Activated naive CD4-positive, alpha-beta T cell treated with Interleukin-2 at 50 U/mL for 16 hours (primary cell): ENCODE measurements around the gene EMB.
"Not testable (repeated sequence)": the region's sequence is repeated elsewhere in the genome, so short reads cannot be mapped to it uniquely, and the experiment has no call there.

ENCODE experiments used
- DNase-seq: peaks from one replicate; pipeline ENCODE4 v3.0.0-alpha.2; 2020

EMB gene

GRCh38 chr5:50421184-50421950 lies 19.7 kb downstream of the EMB start:
- not testable (repeated sequence) for DNase-seq

DNA sequence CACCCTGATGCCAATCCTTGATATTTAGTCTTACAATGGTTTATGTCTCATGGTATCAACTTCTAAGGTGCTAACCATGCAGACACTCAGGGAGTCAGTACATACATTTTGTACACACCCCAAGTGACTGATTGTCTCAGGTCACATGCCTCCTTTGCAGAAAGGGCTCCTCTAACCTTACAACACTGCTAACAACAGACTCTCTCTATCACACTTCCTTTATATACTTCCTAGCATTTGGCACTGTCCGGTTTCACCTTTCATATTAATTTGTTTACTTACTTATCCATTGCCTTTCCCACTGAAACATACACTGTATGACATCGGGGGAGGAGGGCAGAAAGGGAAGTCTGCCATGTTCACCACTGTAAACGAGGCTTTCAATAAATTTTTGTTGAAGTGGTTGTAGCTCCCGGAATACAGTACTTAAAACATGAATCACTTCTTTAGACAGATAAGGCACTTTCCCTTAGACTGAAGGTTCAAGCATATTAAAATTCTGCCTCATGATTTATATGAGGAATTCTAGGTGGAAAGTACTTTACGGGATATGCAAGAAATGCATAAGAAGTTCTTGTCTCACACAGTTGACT lies 20.6 kb downstream of the EMB start:
- no peak for DNase-seq

GRCh38 chr5:50419656-50420055 lies 21.4 kb downstream of the EMB start:
- DNase-seq, result not testable (repeated sequence)

DNA sequence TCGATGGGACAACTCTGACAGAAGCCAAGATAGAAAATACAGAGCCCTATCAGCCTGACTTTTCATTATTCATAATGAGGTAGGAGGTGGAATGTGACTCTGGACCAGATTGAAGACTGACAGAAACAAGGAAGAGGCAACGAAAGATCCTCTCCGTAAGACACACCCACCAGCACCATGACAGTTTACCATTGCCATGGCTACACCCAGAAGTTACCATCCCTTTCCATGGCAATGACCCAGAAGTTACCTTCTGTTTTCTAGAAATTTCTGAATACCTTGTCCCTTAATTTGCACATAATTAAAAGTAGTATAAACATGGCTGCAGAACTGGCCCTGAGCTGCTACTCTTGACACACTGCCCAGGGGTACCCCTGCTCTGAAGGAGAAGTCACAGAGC lies 24.5 kb downstream of the EMB start:
- not testable (repeated sequence) for DNase-seq

DNA sequence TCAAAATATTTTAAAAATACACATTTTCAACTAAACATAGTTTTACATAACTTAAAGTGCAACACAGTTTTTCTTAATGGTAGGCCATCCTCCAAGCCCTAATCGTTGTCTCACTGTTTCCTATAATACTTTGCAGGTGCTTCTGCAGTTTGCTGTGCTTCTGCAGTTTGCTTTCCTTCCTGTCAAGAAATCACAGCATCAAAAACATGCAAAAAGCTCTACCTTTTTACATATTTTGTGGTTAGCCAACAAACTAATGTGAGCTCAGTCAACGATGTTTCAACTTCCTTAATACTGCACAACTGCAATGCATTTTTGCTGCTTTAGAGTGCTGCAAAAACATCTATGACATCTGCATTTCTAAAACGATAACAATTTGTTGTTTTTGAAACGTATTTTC lies 25.2 kb downstream of the EMB start:
- DNase-seq, result no peak

GRCh38 chr5:50410932-50411331 lies 30.2 kb downstream of the EMB start:
- DNase-seq, result not testable (repeated sequence)

GRCh38 chr5:50406877-50407276 lies 34.2 kb downstream of the EMB start:
- no peak for DNase-seq

DNA sequence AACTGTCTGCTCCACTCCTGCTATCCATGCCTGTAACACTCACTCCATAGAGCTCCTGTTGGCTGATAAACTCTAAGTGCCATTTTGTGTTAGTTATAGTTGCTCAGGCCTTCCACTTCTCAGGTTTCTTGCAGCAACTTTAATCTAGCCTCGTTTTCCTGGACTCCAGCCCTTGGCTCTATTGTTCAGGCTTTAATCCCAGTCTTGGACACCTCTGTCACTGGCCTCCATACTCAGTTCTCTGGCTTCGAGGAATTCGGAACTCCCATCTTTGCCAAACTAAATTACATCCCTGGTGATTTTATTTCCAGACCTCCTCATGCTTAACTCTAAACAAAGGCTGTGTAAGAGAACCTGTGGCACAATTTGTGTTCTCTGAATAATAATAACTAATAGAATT lies 39.8 kb downstream of the EMB start:
- DNase-seq, result no peak

- not testable (repeated sequence) for DNase-seq
These were observed 47.0 kb downstream of the EMB start for GRCh38 chr5:50393925-50394609.

DNA sequence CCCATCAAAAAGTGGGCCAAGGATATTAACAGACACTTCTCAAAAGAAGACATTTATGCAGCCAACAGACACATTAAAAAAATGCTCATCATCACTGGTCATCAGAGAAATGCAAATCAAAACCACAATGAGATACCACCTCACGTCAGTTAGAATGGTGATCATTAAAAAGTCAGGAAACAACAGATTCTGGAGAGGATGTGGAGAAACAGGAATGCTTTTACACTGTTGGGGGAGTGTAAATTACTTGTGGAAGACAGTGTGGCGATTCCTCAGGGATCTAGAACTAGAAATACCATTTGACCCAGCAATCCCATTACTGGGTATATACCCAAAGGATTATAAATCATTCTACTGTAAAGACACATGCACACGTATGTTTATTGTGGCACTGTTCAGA lies 48.8 kb downstream of the EMB start:
- DNase-seq, result not testable (repeated sequence)

DNA sequence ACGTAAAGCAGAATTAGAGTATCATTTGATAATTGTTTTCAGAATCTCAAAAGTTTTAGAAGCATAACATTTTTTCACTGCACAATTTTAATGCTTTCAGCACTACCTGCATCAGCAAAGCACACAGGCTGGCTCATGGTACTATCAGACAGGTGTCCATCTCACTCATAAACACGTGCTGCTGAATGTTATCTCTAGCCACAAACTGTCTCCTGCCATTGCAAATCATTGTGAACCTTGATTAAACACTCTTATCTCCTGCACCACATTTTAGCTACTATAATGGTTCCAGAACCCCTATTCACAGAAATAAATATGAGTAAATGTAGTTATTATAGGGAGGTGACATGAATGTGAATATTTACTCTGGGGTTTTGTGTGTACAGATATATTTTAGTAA lies 56.7 kb downstream of the EMB start:
- DNase-seq, result not testable (repeated sequence)

DNA sequence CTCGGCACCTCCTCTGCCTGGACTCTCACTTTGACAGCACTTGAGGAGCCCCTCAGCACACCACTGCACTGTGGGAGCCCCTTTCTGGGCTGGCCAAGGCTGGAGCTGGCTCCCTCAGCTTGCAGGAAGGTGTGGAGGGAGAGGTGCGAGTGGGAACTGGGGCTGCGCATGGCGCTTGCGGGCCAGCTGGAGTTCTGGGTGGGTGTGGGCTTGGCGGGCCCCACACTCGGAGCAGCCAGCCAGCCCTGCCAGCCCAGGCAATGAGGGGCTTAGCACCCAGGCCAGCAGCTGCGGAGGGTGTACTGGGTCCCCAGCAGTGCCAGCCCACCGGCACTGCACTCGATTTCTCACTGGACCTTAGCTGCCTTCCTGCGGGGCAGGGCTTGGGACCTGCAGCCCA lies 64.4 kb downstream of the EMB start:
- DNase-seq, result not testable (repeated sequence)

DNA sequence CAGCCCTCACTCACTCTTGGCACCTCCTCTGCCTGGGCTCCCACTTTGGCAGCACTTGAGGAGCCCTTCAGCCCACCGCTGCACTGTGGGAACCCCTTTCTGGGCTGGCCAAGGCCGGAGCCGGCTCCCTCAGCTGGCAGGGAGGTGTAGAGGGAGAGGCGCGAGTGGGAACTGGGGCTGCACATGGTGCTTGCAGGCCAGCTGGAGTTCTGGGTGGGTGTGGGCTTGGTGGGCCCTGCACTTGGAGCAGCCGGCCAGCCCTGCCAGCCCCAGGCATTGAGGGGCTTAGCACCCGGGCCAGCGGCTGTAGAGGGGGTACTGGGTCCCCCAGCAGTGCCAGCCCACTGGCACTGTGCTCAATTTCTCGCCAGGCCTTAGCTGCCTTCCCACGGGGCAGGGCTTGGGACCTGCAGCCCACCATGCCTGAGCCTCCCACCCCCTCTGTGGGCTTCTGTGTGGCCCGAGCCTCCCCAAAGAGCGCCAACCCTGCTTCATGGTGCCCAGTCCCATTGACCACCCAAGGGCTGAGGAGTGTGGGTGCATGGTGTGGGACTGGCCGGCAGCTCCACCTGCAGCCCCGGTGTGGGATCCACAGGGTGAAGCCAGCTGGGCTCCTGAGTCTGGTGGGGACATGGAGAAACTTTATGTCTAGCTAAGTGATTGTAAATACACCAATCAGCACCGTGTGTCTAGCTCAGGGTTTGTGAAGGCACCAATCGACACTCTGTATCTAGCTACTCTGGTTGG lies 71.6 kb downstream of the EMB start:
- not testable (repeated sequence) for DNase-seq

DNA sequence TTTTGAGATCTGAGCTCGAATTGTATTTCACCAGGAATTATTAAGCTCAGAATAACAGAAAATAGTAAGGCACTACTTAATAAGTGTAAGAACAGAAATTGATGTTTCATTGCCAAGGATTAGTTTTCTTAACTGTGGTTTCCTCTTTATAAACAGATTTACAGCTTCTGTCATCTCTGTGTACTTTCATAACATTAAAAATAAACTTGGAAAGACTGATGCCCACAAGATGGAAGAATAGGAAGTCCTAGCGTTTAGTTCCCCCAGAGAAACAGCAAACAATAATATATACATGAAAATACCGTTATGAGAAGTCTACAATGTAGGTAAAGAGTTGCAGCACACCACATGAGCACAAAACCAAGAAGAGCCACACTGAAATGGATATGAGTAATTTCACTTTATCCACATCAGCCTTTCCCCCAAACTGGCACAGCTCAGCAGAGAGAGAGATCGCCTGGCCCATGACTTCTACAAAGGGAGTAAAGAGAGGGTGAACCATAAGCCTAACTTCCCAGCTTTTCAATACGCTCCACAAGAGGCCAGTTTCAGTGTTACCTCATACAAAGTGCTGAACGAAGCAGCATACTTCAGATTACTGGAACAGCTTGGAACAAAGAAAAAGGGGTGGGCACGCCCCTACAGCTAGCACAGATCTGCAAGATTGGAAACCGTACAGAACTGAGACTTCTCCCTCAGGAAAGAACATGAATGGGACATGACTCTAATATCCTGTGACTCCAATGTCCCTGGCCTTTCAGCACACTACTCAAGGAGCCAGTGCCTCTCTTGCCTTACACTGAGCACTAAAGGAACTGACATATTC lies 75.4 kb downstream of the EMB start:
- no peak for DNase-seq

DNA sequence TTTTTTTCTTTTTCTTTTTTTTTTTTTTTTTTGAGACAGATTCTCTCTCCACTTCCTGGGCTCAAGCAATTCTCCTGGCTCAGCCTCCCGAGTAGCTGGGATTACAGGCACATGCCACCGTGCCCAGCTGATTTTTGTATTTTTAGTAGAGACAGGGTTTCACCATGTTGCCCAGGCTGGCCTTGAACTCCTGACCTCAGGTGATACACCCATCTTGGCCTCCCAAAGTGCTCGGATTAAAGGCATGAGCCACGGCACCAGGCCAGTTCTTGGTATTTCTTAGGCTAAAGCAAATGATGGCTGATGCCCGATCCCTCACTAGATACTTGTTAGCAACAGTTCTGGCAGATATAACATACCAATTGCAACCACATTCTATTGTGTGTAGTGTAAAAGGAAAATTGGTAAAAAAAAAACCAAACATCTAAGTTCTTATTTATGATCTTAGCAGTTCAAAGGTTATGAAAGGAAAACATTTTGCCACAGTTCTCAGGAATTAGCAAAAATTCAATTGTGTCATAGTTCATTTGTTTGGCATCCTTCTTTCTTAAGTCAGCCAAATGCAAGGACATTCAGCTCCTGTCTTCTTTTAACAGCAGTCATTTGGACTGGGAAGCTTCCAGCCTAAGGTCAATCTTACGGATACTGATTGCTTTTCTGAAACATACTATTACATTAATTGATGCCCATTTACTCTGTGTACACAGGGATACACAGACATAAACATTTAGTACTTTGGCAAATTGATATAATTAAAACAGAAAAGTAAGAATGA lies 76.4 kb downstream of the EMB start:
- DNase-seq, result not testable (repeated sequence)

- no peak for DNase-seq
These were observed 81.9 kb downstream of the EMB start for GRCh38 chr5:50359187-50359586.

GRCh38 chr5:50352382-50352781 lies 88.7 kb downstream of the EMB start:
- no peak for DNase-seq
